ENCODE measurements around the gene CDC7.
A peak's percentile ranks its signal among the peaks of the same experiment; 100 is the strongest.

The CDC7 gene

GRCh38 chr1:91549041-91549735 lies 48.5 kb downstream of the CDC7 start:
- DNase-seq (ENCODE audit: low read depth): no peak

GRCh38 chr1:91550961-91551360 lies 50.3 kb downstream of the CDC7 start:
- DNase-seq (ENCODE audit: low read depth): no peak

GRCh38 chr1:91552091-91552490 lies 51.4 kb downstream of the CDC7 start:
- no peak for DNase-seq (ENCODE audit: low read depth)

- no peak for DNase-seq (ENCODE audit: low read depth)
Measured at GRCh38 chr1:91552596-91552995, 51.9 kb downstream of the CDC7 start.

- DNase-seq (ENCODE audit: low read depth): no peak
Measured at GRCh38 chr1:91553177-91553591, 52.5 kb downstream of the CDC7 start.

GRCh38 chr1:91555074-91555730 lies 54.6 kb downstream of the CDC7 start:
- no peak for DNase-seq (ENCODE audit: low read depth)

- peak; percentile 28 for DNase-seq (ENCODE audit: low read depth)
Measured at GRCh38 chr1:91555821-91556531, 55.3 kb downstream of the CDC7 start.

- DNase-seq (ENCODE audit: low read depth): no peak
Measured at GRCh38 chr1:91556556-91556955, 55.9 kb downstream of the CDC7 start.

GRCh38 chr1:91557039-91557690 lies 56.5 kb downstream of the CDC7 start:
- no peak for DNase-seq (ENCODE audit: low read depth)

GRCh38 chr1:91557826-91558225 lies 57.2 kb downstream of the CDC7 start:
- DNase-seq (ENCODE audit: low read depth): no peak

- DNase-seq (ENCODE audit: low read depth): no peak
Measured at GRCh38 chr1:91559046-91559750, 58.5 kb downstream of the CDC7 start.

GRCh38 chr1:91559838-91560565 lies 59.4 kb downstream of the CDC7 start:
- no peak for DNase-seq (ENCODE audit: low read depth)

- DNase-seq (ENCODE audit: low read depth): no peak
Measured at GRCh38 chr1:91564888-91565701, 64.4 kb downstream of the CDC7 start.

- DNase-seq (ENCODE audit: low read depth): no peak
Measured at GRCh38 chr1:91567583-91567982, 66.9 kb downstream of the CDC7 start.

- DNase-seq (ENCODE audit: low read depth): no peak
Measured at GRCh38 chr1:91568261-91568660, 67.6 kb downstream of the CDC7 start.

GRCh38 chr1:91569411-91570119 lies 68.9 kb downstream of the CDC7 start:
- DNase-seq (ENCODE audit: low read depth): no peak

GRCh38 chr1:91570120-91570448 lies 69.4 kb downstream of the CDC7 start:
- no peak for DNase-seq (ENCODE audit: low read depth)

GRCh38 chr1:91572044-91572443 lies 71.4 kb downstream of the CDC7 start:
- DNase-seq (ENCODE audit: low read depth): no peak

All from stimulated activated CD8-positive, alpha-beta memory T cell treated with anti-CD3 and anti-CD28 coated beads, Interleukin-7, amount 100 ng/mL, for 24 hours (primary cell).